Dendritic cell treated with granulocyte-macrophage colony-stimulating factor and Interleukin-4, amounts not matched to agents 40 ng/mL and 50 ng/mL, for 4 days (primary cell): ENCODE data around the gene CYYR1.

Experiments
- H3K27ac Mint-ChIP-seq: one replicate; pipeline ENCODE4 v1.8.0; 2022; ENCODE audit warnings: mild to moderate bottlenecking, mixed read lengths
- H3K27me3 Mint-ChIP-seq: one replicate; pipeline ENCODE4 v1.8.0; 2022; ENCODE audit warnings: mild to moderate bottlenecking, mixed read lengths
- H3K36me3 Mint-ChIP-seq: one replicate; pipeline ENCODE4 v1.8.0; 2022; ENCODE audit warnings: low read depth, mixed read lengths
- H3K4me1 Mint-ChIP-seq: one replicate; pipeline ENCODE4 v1.8.0; 2022; ENCODE audit warnings: low read depth, mixed read lengths
- H3K4me3 Mint-ChIP-seq: one replicate; pipeline ENCODE4 v1.8.0; 2022; ENCODE audit warnings: mild to moderate bottlenecking, moderate library complexity, mixed read lengths
- H3K9me3 Mint-ChIP-seq: one replicate; pipeline ENCODE4 v1.8.0; 2022; ENCODE audit warnings: mixed read lengths
- intact Hi-C: fragments of 100-400 bp; cut with micrococcal nuclease; formaldehyde crosslinking; loops from one replicate; pipeline ENCODE4 v1.15.0; 2022

Gene CYYR1

DNA sequence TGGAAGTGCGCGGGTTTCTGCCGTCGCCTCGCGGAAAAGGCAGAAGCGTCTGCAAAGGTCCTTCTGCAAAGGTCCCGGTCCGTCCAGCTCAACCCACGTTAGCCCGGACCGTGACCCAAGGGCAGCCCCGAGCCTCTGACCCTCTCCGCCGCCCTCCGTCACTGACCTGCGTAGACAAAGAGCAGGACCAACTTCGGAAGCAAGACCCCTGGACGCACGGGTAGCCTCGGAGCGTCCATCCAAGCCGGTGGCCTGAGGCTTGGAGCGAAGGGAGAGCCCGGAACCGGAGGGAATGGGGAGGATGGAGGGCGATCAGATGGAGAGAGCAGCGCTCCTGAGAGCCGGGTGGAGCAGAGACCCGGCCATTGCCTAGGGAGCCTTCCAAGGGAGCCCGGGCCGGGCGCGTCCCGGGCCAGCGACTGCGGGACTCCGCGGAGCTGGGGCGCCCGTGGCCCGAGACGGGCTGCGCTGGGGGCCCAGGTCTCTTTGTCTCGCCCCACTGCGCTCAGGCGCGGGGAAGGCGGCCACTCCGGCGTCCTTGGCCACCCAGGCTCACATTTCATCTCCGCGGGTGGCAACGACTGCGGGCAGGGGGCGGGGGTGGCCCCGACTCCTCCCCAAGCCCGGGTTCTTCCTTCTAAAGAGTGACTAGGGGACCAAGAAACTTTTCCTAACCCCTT is at the start of gene CYYR1:
Gene CYYR1, minus strand, starts transcription at position 585 of the 680 bp plus-strand sequence. Its CDS starts 346 bp downstream, at position 239.
- Mint-ChIP-seq H3K4me1 (peaks cover 7% of the 10 kb centered on the region), H3K9me3 (peaks cover 16% of the 10 kb centered on the region), H3K4me3 (peak within 1 kb of the TSS; percentile 78), H3K36me3 (no peaks in the 10 kb centered on the region), H3K27me3 (peaks cover 23% of the 10 kb centered on the region), H3K27ac (no peak within 1 kb of the TSS)
- intact Hi-C loops: no loop called here

DNA sequence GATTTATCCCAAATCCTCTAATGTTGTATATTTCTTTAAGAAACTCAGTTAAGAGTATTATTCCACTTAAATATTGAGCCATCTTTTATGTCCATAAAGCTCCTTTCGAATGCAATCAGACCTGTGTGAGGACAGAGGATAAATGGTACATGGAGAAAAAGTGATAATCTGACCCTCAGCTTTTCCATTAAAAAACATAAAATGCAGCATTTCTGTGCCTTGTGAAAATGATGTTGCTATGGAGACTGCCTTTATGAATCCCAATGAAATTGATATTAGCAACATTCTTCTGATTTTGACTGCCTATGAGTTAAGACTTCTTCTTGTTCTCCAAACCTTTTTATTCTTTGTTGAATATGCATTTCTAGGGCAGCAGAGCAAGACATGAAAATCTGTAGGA is 44.1 kb upstream of the CYYR1 start:
- Mint-ChIP-seq H3K4me3 (no peak overlapping the region), H3K36me3 (no peaks in the 10 kb centered on the region), H3K9me3 (no peaks in the 10 kb centered on the region), H3K27me3 (no peaks in the 10 kb centered on the region), H3K4me1 (no peaks in the 10 kb centered on the region), H3K27ac (no peak overlapping the region)
- intact Hi-C loops: no loop called here

DNA sequence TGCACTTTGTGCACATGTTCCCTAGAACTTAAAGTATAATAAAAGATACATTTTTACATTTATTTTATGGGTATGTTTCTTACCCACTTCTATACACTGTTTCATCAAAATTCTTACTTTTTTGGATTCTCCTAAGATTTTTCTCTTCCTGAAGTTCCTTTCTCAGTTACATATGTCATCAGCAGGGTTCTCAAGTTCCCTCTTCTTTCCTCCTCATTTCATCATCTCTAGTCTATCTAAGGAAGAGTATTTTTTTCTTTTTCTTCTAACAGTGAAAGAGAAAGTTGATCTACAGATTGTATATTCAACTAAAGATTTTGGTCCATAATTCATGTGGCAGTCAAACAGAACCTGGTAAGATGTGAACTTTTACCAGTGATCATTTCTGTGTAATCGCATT is 41.2 kb upstream of the CYYR1 start:
- intact Hi-C loops: no loop called here
- Mint-ChIP-seq H3K4me3 (no peak overlapping the region), H3K4me1 (no peaks in the 10 kb centered on the region), H3K36me3 (no peaks in the 10 kb centered on the region), H3K27me3 (no peaks in the 10 kb centered on the region), H3K27ac (no peak overlapping the region), H3K9me3 (peaks cover 9% of the 10 kb centered on the region)

DNA sequence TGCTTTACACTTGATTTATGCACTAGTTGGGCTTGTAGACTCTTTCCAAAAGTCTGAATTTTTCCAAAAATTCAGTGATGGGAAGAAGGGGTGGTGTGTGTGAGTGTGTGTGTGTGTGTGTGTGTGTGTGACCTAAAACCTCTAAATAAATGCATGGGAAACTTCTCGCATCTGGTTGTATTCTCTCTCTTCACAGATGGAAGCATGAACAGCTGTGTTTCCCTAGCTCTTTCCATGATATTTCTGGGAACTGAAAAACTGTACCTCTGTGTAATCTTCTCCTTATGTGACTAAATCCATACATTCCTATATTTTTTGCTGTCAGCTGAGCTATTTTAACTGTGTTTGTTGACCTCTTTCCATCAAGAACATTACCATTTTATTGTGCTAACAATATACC is 26.2 kb upstream of the CYYR1 start:
- H3K27ac Mint-ChIP-seq: no peak overlapping the region
- H3K9me3 Mint-ChIP-seq: no peaks in the 10 kb centered on the region
- H3K4me1 Mint-ChIP-seq: no peaks in the 10 kb centered on the region
- H3K27me3 Mint-ChIP-seq: no peaks in the 10 kb centered on the region
- H3K4me3 Mint-ChIP-seq: no peak overlapping the region
- intact Hi-C loops: no loop called here
- H3K36me3 Mint-ChIP-seq: no peaks in the 10 kb centered on the region

DNA sequence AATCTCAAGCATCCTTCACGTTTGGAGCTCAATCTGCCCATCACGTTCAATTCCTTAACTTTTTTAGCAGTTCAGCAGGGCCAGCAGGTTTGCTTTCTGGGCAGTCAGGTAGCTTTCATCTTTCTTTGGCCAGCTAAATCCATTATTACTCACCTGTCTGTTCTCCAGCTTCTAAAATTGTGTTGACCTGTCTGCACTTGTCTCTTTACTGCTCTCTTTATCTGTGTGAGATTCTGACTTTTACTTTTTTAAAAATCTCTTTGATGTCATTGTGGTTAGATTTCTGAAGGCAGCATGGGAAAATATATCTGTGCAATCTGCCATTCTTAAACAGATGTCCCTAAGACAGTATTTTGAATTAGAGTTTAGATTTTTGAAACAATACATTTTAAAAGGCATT is 24.9 kb upstream of the CYYR1 start:
- Mint-ChIP-seq H3K27ac (no peak overlapping the region), H3K4me1 (no peaks in the 10 kb centered on the region), H3K27me3 (no peaks in the 10 kb centered on the region), H3K9me3 (no peaks in the 10 kb centered on the region), H3K36me3 (no peaks in the 10 kb centered on the region), H3K4me3 (no peak overlapping the region)
- intact Hi-C loops: no loop called here

DNA sequence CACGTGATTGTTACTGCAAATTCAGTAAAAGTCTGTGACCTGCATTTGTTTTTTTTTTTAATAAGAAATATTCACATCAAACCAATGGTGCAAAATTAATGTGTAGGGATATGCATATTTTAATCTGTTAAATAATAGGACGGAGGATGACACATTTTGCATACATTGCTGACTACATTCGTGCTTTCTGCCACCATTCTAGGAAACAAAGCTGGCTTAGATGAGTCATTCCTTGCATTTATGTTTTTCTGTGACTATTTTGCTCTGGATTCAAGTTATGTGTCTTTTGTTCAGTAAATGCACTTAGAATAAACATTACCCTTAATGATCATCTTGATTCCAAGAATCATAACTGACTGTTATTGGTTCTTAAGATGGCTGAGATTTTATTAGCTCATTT is 23.9 kb upstream of the CYYR1 start:
- H3K4me1 Mint-ChIP-seq: no peaks in the 10 kb centered on the region

DNA sequence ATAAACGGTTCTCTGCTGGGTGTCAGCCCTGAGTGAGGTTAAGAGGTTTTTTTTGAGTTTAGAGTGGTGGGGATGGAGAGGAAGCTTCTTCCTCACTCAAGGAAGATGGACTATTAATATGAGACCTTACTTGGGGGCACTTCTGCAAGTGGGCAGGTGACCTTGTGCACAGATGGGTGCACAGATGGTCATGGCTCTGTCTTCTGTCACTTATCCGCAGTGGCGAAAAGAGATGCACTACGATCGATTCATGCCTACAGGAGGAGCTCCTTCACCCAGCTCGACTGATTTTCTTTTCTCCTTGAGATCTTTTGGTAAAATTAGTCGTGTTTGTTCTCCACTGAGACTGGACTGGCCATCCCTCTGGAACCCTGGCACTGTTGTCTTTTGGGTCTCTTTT is 22.9 kb upstream of the CYYR1 start:
- intact Hi-C loops: no loop called here
- Mint-ChIP-seq H3K27ac (no peak overlapping the region), H3K4me1 (no peaks in the 10 kb centered on the region), H3K27me3 (no peaks in the 10 kb centered on the region), H3K4me3 (no peak overlapping the region), H3K36me3 (no peaks in the 10 kb centered on the region), H3K9me3 (peaks cover 4% of the 10 kb centered on the region)

More for the DNA sequence above, 23.9 kb upstream of the CYYR1 start:
- intact Hi-C loops: no loop called here
- no peaks in the 10 kb centered on the region for H3K27me3 Mint-ChIP-seq
- no peaks in the 10 kb centered on the region for H3K36me3 Mint-ChIP-seq
- H3K4me3 Mint-ChIP-seq: no peak overlapping the region
- H3K27ac Mint-ChIP-seq: no peak overlapping the region
- no peaks in the 10 kb centered on the region for H3K9me3 Mint-ChIP-seq

DNA sequence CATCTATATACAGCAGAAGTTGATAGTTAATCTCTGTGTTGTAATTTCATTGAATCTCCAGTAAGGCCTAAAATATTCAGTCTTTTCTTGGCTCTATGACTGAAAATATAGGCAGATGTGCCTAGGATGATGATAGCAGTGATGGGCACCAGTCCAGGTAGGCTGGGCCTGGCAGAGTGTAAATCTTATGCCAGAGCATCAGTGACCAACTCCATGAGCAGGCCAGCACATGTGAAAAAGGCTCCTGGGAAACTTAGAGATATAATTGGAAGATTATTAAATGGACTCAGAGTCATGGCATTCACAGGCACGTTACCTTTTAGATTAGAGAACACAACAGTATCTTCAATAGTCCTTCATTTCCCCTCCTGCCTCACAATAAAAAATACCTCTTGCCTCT is 20.7 kb upstream of the CYYR1 start:
- Mint-ChIP-seq H3K27ac (no peak overlapping the region), H3K36me3 (no peaks in the 10 kb centered on the region), H3K9me3 (peaks cover 8% of the 10 kb centered on the region), H3K4me3 (no peak overlapping the region), H3K4me1 (no peaks in the 10 kb centered on the region), H3K27me3 (no peaks in the 10 kb centered on the region)
- intact Hi-C loops: no loop called here

DNA sequence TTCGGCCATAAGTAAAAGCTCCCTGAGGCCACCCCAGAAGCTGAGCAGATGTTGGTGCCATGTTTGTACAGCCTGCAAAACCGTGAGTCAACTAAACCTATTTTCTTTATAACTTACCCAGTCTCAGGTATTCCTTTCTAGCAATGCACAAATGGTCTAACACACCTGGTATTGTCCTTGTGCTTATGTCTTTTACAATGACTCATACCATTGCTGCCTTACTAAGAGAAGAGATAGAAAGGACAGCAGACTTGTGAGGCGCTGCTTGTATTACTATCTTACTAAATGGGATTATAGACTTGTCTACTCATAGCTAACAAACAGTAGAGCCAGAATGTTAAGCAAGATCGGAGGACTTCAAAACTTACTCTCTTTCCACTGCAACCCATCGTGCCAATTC is 18.5 kb upstream of the CYYR1 start:
- intact Hi-C loops: no loop called here
- H3K4me3 Mint-ChIP-seq: no peak overlapping the region
- no peak overlapping the region for H3K27ac Mint-ChIP-seq
- H3K4me1 Mint-ChIP-seq: no peaks in the 10 kb centered on the region
- H3K27me3 Mint-ChIP-seq: no peaks in the 10 kb centered on the region
- peaks cover 8% of the 10 kb centered on the region for H3K9me3 Mint-ChIP-seq
- H3K36me3 Mint-ChIP-seq: no peaks in the 10 kb centered on the region

DNA sequence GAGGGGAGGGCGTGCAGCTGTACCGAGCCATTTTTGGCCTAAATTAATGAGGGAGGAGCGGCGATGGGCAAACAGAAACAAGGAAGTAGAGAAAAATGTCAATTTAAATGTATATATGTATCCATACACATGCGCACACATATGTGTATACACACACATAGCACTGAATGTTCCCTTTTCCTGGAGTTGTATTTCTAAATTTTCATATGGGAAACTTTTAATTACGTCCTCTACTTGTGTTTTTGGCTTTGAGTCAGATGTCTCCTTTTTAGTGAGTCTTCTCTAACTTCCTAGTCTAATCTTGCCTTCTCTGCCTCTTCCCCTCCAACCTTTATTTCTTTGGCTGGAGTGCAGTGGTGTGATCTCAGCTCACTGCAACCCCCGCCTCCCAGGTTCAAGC is 15.4 kb upstream of the CYYR1 start:
- peaks cover 8% of the 10 kb centered on the region for H3K9me3 Mint-ChIP-seq
- H3K27me3 Mint-ChIP-seq: no peaks in the 10 kb centered on the region
- H3K27ac Mint-ChIP-seq: no peak overlapping the region
- H3K36me3 Mint-ChIP-seq: no peaks in the 10 kb centered on the region
- no peak overlapping the region for H3K4me3 Mint-ChIP-seq
- intact Hi-C loops: no loop called here
- no peaks in the 10 kb centered on the region for H3K4me1 Mint-ChIP-seq

DNA sequence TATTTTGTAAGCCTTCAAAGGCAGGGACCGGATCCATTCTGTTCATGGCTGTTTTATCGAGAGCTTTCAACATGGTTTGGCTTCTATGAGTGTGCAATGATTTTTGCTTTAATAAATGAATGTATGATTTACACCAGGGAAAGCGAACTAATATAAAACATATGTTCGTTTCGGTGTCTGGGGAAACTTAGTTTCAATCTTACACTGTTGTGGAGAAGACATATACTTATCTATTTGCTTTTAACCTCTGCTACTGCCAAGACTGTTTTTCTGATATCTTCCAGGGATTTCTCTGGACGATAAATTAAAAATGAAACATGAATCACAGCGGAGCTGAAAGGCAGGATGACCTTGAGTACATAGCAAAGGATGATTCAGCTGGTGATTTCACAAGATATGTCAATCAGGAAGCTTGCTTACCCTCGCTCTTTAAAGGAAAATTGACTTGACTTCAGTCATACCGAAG is 14.7 kb upstream of the CYYR1 start:
- Mint-ChIP-seq H3K9me3 (peaks cover 13% of the 10 kb centered on the region), H3K4me1 (no peaks in the 10 kb centered on the region), H3K27me3 (no peaks in the 10 kb centered on the region), H3K36me3 (no peaks in the 10 kb centered on the region), H3K27ac (no peak overlapping the region), H3K4me3 (no peak overlapping the region)
- intact Hi-C loops: no loop called here

DNA sequence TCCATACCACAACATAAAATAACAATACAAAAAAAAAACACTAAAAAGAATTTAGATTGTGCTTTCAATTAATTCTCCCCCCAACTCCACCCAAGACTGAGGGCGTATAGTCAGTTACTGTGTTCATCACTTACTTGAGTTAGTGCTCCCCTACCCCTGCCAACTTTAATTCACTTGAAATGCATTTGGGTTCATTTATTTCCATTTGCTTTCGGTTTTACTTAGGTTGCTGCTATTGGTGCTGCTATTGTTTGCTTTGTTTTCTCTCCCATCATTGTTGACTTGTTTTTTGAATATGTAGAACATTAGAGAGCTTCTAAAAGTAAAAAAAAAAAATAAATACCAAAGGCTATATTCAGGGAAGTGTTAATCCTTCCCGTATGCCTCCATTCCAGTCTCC is 10.7 kb upstream of the CYYR1 start:
- intact Hi-C loops: no loop called here
- Mint-ChIP-seq H3K27me3 (no peaks in the 10 kb centered on the region), H3K4me1 (no peaks in the 10 kb centered on the region), H3K27ac (no peak overlapping the region), H3K36me3 (no peaks in the 10 kb centered on the region), H3K4me3 (no peak overlapping the region), H3K9me3 (peaks cover 32% of the 10 kb centered on the region)

DNA sequence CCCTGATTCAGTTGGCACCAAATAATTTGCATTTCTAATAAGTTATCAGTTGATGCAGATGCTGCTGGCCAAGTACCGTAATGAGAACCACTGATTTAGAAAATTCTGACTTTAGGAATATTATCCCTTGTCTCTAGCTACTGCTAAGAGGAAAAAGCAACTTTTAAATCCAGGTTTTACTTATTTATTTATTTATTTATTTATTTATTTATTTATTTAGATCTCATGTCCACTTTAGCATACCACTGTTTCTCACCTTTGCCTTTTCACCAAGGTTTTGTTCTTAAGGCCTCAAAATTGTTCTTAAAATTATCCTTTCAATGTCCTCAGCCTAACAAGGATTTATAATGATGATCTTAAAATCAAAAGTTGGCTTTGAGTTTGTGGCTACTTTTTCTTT is 8.7 kb upstream of the CYYR1 start:
- no peaks in the 10 kb centered on the region for H3K4me1 Mint-ChIP-seq
- no peak overlapping the region for H3K4me3 Mint-ChIP-seq
- no peaks in the 10 kb centered on the region for H3K27me3 Mint-ChIP-seq
- peaks cover 32% of the 10 kb centered on the region for H3K9me3 Mint-ChIP-seq
- no peak overlapping the region for H3K27ac Mint-ChIP-seq
- intact Hi-C loops: no loop called here
- no peaks in the 10 kb centered on the region for H3K36me3 Mint-ChIP-seq

DNA sequence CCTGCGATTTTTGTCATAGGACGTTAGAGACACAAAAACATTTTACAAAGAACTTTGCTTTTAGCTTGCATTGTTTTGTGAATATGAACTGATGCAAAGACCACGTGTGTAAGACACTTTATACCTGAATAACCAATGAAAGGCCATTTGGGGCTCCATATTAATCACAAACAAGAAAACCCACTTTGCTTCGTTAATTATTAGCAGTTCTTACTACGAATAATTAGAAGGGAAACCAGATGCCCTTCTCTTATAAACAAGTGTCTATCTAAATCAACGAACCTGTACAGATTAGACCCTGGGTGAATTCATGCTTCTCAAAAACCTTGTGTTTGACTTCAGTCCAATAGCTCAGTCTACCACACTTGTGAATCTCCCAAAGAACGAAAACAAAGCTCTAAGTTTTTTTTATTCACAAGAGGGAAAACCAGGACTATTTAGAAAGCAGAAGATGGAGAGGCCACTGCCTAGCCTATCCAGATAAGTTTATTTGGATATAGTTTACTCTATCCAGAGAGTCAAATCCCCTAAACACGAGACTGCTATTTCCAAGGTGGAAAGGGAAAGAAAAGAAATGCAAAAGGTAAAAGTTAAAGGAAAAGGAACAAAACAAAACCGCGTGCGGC is 897 bp downstream of the CYYR1 start:
- Mint-ChIP-seq H3K4me1 (peaks cover 7% of the 10 kb centered on the region), H3K4me3 (peak overlapping the region; percentile 78), H3K27me3 (peaks cover 23% of the 10 kb centered on the region), H3K36me3 (no peaks in the 10 kb centered on the region), H3K27ac (no peak overlapping the region), H3K9me3 (peaks cover 16% of the 10 kb centered on the region)
- intact Hi-C loops: no loop called here

DNA sequence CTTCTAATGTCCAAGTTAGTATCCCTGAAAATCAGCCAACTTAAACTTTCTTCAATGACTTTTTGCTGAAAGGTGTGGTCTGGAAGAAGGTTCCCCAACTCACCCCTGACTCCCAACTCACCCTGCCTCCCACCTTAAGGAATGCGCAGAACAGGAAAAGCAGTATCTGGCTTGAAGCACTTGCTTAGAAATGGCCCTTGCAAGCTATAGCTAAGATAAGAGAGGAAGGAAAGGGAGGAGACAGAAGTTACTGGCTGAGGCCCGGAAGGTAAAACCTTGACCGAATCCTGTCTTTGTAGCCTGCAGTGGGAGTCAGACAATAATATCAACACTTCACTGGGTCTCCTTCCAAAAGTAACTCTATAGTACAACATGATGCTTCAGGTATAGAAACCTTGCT is 2.9 kb downstream of the CYYR1 start:
- peaks cover 7% of the 10 kb centered on the region for H3K4me1 Mint-ChIP-seq
- peaks cover 8% of the 10 kb centered on the region for H3K9me3 Mint-ChIP-seq
- no peaks in the 10 kb centered on the region for H3K36me3 Mint-ChIP-seq
- H3K27me3 Mint-ChIP-seq: peaks cover 23% of the 10 kb centered on the region
- intact Hi-C loops: no loop called here
- no peak overlapping the region for H3K27ac Mint-ChIP-seq
- H3K4me3 Mint-ChIP-seq: no peak overlapping the region
